HG03060 (cell line): ENCODE data around the gene TBC1D4.

Experiments used
- ATAC-seq: cut with Tn5 transposase; IDR thresholded peaks from one replicate; pipeline ENCODE4 v1.9.1; 2021; ENCODE audit warnings: low read depth, moderate number of reproducible peaks; ENCODE audit not compliant: unreplicated experiment

Gene TBC1D4

GRCh38 chr13:75482070-75482819, at the start of gene TBC1D4:
TBC1D4 (minus strand) TSS chr13:75482169; CDS start chr13:75481767, 402 bp downstream.
- peak; percentile 63 for ATAC-seq

GRCh38 chr13:75530549-75530961, 48.6 kb upstream of the TBC1D4 start:
- no peak for ATAC-seq

GRCh38 chr13:75521956-75522355, 40.0 kb upstream of the TBC1D4 start:
- no peak for ATAC-seq

GRCh38 chr13:75518439-75519088, 36.6 kb upstream of the TBC1D4 start:
- ATAC-seq, result no peak

- no peak for ATAC-seq
Measured at GRCh38 chr13:75514080-75514995, 32.4 kb upstream of the TBC1D4 start.

- ATAC-seq, result no peak
Measured at GRCh38 chr13:75513271-75513670, 31.3 kb upstream of the TBC1D4 start.

- peak; percentile 86 for ATAC-seq
Measured at GRCh38 chr13:75512253-75512652, 30.3 kb upstream of the TBC1D4 start.

- no peak for ATAC-seq
Measured at GRCh38 chr13:75511051-75511625, 29.2 kb upstream of the TBC1D4 start.

- ATAC-seq, result no peak
Measured at GRCh38 chr13:75508002-75508548, 26.1 kb upstream of the TBC1D4 start.

GRCh38 chr13:75507027-75508001, 25.3 kb upstream of the TBC1D4 start:
- ATAC-seq, result no peak

GRCh38 chr13:75506018-75506417, 24.0 kb upstream of the TBC1D4 start:
- no peak for ATAC-seq

GRCh38 chr13:75505327-75505726, 23.4 kb upstream of the TBC1D4 start:
- no peak for ATAC-seq

- ATAC-seq, result no peak
Measured at GRCh38 chr13:75495938-75496337, 14.0 kb upstream of the TBC1D4 start.

GRCh38 chr13:75494491-75494890, 12.5 kb upstream of the TBC1D4 start:
- no peak for ATAC-seq

GRCh38 chr13:75493156-75493555, 11.2 kb upstream of the TBC1D4 start:
- ATAC-seq, result no peak

- ATAC-seq, result no peak
Measured at GRCh38 chr13:75492389-75492788, 10.4 kb upstream of the TBC1D4 start.

- ATAC-seq, result no peak
Measured at GRCh38 chr13:75491376-75491775, 9.4 kb upstream of the TBC1D4 start.

GRCh38 chr13:75489502-75490263, 7.7 kb upstream of the TBC1D4 start:
- peak; percentile 94 for ATAC-seq
